ENCODE data around the gene CABLES1.

DNA sequence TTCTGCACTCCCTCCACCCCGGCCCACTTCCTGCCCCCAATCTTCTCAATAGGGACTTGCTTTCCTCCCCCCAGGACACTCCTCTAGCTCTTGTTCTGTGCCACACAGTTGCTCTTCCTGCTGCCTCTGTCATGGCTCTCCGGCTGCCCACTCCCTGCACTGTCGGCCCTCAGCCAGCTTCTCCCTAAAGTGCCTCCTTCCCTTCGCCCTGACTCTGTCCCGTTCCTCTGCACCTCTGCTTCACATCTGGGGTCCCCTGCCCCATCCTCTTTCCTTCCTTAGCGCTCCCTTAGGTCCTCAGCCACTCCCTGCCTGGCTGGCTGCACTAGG is 132.1 kb downstream of the CABLES1 start:
- TF ChIP-seq, protein P1, sequence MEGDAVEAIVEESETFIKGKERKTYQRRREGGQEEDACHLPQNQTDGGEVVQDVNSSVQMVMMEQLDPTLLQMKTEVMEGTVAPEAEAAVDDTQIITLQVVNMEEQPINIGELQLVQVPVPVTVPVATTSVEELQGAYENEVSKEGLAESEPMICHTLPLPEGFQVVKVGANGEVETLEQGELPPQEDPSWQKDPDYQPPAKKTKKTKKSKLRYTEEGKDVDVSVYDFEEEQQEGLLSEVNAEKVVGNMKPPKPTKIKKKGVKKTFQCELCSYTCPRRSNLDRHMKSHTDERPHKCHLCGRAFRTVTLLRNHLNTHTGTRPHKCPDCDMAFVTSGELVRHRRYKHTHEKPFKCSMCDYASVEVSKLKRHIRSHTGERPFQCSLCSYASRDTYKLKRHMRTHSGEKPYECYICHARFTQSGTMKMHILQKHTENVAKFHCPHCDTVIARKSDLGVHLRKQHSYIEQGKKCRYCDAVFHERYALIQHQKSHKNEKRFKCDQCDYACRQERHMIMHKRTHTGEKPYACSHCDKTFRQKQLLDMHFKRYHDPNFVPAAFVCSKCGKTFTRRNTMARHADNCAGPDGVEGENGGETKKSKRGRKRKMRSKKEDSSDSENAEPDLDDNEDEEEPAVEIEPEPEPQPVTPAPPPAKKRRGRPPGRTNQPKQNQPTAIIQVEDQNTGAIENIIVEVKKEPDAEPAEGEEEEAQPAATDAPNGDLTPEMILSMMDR (IDR thresholded peaks at IDR 0.05; ENCODE audit: poor library complexity), result no peak
- no peak for TF ChIP-seq EZH2 (IDR thresholded peaks at IDR 0.05; ENCODE audit: borderline replicate concordance)
